K562 (cell line): ENCODE measurements around the gene AGPAT2. TPM values are rescaled to one million over a fixed set of nuclear protein-coding genes. Genes with fewer than 3 reads are reported as not detected.

ENCODE experiments used
- CHD2 ChIP-seq: IDR thresholded peaks from 2 replicates; pipeline ENCODE4 v1.6.1; 2011; ENCODE audit warnings: low read depth, low read length
- DPF2 ChIP-seq: fragments of 450-650 bp; IDR thresholded peaks from 2 replicates; pipeline ENCODE4 v1.6.1; 2016
- EGR1 ChIP-seq: fragments of 450-650 bp; conservative IDR thresholded peaks from 2 replicates; pipeline ENCODE4 v1.6.1; 2017; ENCODE audit warnings: mild to moderate bottlenecking
- GATAD2A ChIP-seq: fragments of 450-650 bp; IDR thresholded peaks from 2 replicates; pipeline ENCODE4 v1.6.1; 2017
- HNRNPUL1 ChIP-seq: fragments of 200-400 bp; formaldehyde crosslinking; IDR thresholded peaks from 2 replicates; pipeline ENCODE4 v1.6.1; 2017; ENCODE audit warnings: low read length
- KLF16 ChIP-seq: IDR thresholded peaks from 2 replicates; pipeline ENCODE4 v1.6.1; 2016; ENCODE audit warnings: antibody characterized with exemption
- MYNN ChIP-seq, 2 experiments: sonication (generic); formaldehyde crosslinking in 1 of 2; IDR thresholded peaks; 2 replicates each; pipeline versions ENCODE4 v1.5.0 to v1.6.1; 2016 to 2020; ENCODE audit warnings: antibody characterized with exemption in 1 of 2, missing genetic modification reagents in 1 of 2
- NCOR1 ChIP-seq: fragments of 450-650 bp; IDR thresholded peaks from 2 replicates; pipeline ENCODE4 v1.6.1; 2016; ENCODE audit warnings: mild to moderate bottlenecking, moderate library complexity
- NFIC ChIP-seq: fragments of 450-650 bp; IDR thresholded peaks from 2 replicates; pipeline ENCODE4 v1.6.1; 2017; ENCODE audit warnings: mild to moderate bottlenecking, inconsistent platforms
- NRF1 ChIP-seq, 2 experiments: fragments of 450-650 bp; IDR thresholded peaks in 1 of 2; conservative IDR thresholded peaks in 1 of 2; 2 replicates each; pipeline ENCODE4 v1.6.1; 2014; ENCODE audit warnings: mild to moderate bottlenecking in 2 of 2
- POLR2AphosphoS2 ChIP-seq: IDR thresholded peaks from 2 replicates; pipeline ENCODE4 v1.6.1; 2012; ENCODE audit warnings: low read length, improper control_type of control experiment
- POLR2G ChIP-seq: fragments of 200-400 bp; formaldehyde crosslinking; IDR thresholded peaks from 2 replicates; pipeline ENCODE4 v1.6.1; 2017; ENCODE audit warnings: low read depth, mild to moderate bottlenecking, antibody characterized with exemption, low read length, moderate library complexity
- RBFOX2 ChIP-seq: fragments of 200-400 bp; formaldehyde crosslinking; IDR thresholded peaks from 2 replicates; pipeline ENCODE4 v1.6.1; 2017; ENCODE audit warnings: low read depth, mild to moderate bottlenecking, low read length, moderate library complexity
- SRSF1 ChIP-seq: fragments of 200-400 bp; formaldehyde crosslinking; IDR thresholded peaks from 2 replicates; pipeline ENCODE4 v1.6.1; 2017; ENCODE audit warnings: mild to moderate bottlenecking, low read depth, low read length, moderate library complexity
- SUPT5H ChIP-seq: fragments of 450-650 bp; IDR thresholded peaks from 2 replicates; pipeline ENCODE4 v1.6.1; 2016
- TCF7 ChIP-seq: sonication (generic); IDR thresholded peaks from 2 replicates; pipeline ENCODE4 v1.6.1; 2016; ENCODE audit warnings: antibody characterized with exemption, borderline replicate concordance
- ZFX ChIP-seq: sonication (generic); formaldehyde crosslinking; IDR thresholded peaks from 2 replicates; pipeline ENCODE4 v1.8.0; 2022; ENCODE audit warnings: mild to moderate bottlenecking, missing genetic modification reagents, moderate library complexity
- ZNF140 ChIP-seq: fragments of 250-450 bp; sonication (Bioruptor Pico); IDR thresholded peaks from 2 replicates; pipeline ENCODE4 v1.8.0; 2021; ENCODE audit warnings: moderate library complexity, mild to moderate bottlenecking, inconsistent platforms
- ZNF77 ChIP-seq: fragments of 250-450 bp; sonication (Bioruptor Pico); IDR thresholded peaks from 2 replicates; pipeline ENCODE4 v1.5.0; 2020
- polyA plus RNA-seq, 8 experiments: library from polyadenylated mRNA; depleted of rRNA in 4 of 8; stranded (reverse) in 5 of 8; unstranded in 3 of 8; fragments of >200 nt; fragmentation: Nextera tagmentation in 2 of 8; fragmentation: Illumina TruSeq in 1 of 8; extraction: Ambion mirVana in 2 of 8; extraction: Trizol in 1 of 8; gene quantifications; 2 replicates each; pipeline versions ENCODE4 v1.2.1 to v1.2.3, GENCODE V29; 2011 to 2014; ENCODE audit warnings: inconsistent platforms in 1 of 8, missing spikeins in 1 of 8
- total RNA-seq, 7 experiments: library from RNA; depleted of rRNA in 6 of 7; stranded (reverse); fragments of >200 nt in 6 of 7; fragmentation: Illumina TruSeq in 2 of 7; extraction: Trizol in 2 of 7; gene quantifications; 2 replicates each; pipeline versions ENCODE4 v1.2.1 to v1.2.3, GENCODE V29; 2011 to 2021; ENCODE audit warnings: low replicate concordance in 1 of 7
- TF ChIP-seq, protein P1 (sequence below): fragments of 200-800 bp; sonication (Bioruptor generic); IDR thresholded peaks from 2 replicates; pipeline ENCODE4 v1.6.1; 2017; ENCODE audit warnings: missing genetic modification characterization, missing compliant biosample characterization
- TF ChIP-seq, protein P2 (sequence below), 3 experiments: fragments of 200-800 bp in 1 of 3; sonication (Bioruptor generic) in 1 of 3; sonication (generic) in 1 of 3; formaldehyde crosslinking in 1 of 3; IDR thresholded peaks; 2 replicates each; pipeline versions ENCODE4 v1.6.1 to v1.8.0; 2016 to 2022; ENCODE audit warnings: mild to moderate bottlenecking in 2 of 3, missing compliant biosample characterization in 2 of 3, missing genetic modification characterization in 2 of 3, missing genetic modification reagents in 1 of 3
- TF ChIP-seq, protein P3 (sequence below): fragments of 250-450 bp; sonication (Bioruptor Pico); IDR thresholded peaks from 2 replicates; pipeline ENCODE4 v1.5.0; 2021
- TF ChIP-seq, protein P4 (sequence below): fragments of 250-450 bp; sonication (Bioruptor Pico); IDR thresholded peaks from 2 replicates; pipeline ENCODE4 v1.8.0; 2021; ENCODE audit warnings: mild to moderate bottlenecking, moderate library complexity

Gene AGPAT2
- total and polyA plus RNA-seq, 9 of the 15 experiments (the other 6 are each of a cell fraction or from before 2014, with no cell fraction given) = 0.13 to 54.5 (median 23.9) TPM

DNA sequence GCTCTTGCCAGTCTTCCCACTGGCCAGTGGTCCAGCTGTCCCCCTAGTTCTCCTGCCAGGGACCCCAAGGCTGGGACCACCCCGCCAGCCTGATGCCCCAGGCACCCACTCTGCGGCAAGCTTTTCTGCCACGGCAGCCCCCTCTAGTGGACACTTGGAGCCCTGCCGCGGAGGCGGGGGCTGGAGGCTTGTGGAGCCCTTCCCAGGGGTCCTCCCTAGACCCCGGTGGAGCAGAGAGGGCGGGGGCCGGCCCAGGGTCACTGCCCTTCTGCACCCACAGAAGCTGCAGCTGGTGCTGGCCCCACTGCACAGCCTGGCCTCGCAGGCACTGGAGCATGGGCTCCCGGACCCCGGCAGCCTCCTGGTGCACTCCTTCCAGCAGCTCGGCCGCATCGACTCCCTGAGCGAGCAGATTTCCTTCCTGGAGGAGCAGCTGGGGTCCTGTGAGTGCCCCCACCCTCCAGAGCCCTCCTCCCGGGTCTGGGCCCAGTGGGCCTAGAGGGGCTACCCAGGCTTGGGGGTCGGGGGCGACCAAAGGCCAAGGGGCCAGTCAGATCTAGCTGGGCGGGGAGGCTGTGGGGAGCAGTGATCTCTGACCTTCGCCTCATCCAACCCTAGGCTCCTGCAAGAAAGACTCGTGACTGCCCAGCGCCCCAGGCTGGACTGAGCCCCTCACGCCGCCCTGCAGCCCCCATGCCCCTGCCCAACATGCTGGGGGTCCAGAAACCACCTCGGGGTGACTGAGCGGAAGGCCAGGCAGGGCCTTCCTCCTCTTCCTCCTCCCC is 15.4 kb downstream of the AGPAT2 start (continued):
- TF ChIP-seq, protein P1, sequence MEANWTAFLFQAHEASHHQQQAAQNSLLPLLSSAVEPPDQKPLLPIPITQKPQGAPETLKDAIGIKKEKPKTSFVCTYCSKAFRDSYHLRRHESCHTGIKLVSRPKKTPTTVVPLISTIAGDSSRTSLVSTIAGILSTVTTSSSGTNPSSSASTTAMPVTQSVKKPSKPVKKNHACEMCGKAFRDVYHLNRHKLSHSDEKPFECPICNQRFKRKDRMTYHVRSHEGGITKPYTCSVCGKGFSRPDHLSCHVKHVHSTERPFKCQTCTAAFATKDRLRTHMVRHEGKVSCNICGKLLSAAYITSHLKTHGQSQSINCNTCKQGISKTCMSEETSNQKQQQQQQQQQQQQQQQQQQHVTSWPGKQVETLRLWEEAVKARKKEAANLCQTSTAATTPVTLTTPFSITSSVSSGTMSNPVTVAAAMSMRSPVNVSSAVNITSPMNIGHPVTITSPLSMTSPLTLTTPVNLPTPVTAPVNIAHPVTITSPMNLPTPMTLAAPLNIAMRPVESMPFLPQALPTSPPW (CRISPR knock-in tag) = peak; percentile 56; the same call in 1 of the 2 replicates
- TF ChIP-seq KLF16 (peak; percentile 24; the same call in 1 of the 2 replicates), CHD2 (peak; percentile 6; the same call in 1 of the 2 replicates), SUPT5H (peak; percentile 69), DPF2 (no peak), POLR2AphosphoS2 (peak; percentile 40; the same call in 1 of the 2 replicates), ZNF140 (CRISPR knock-in tag) (no peak), POLR2G (peak; percentile 87), EGR1 (peak; percentile 65), TCF7 (no peak), NRF1 (conservative IDR thresholded peaks at IDR 0.05 in 1 of 2, IDR thresholded peaks at IDR 0.05 in 1 of 2) (no peak), GATAD2A (0 out of 2 replicates have a peak, but pooled peaks have one; percentile 48), ZNF77 (CRISPR knock-in tag) (no peak), HNRNPUL1 (0 out of 2 replicates have a peak, but pooled peaks have one; percentile 66), RBFOX2 (peak; percentile 79), NCOR1 (peak; percentile 26), SRSF1 (0 out of 2 replicates have a peak, but pooled peaks have one; percentile 12), ZFX (peak; percentile 26), NFIC (peak; percentile 23; the same call in 1 of the 2 replicates), MYNN (IDR thresholded peaks at IDR 0.05) (no peak; the same call in 1 of the 2 replicates), MYNN (CRISPR knock-in tag; IDR thresholded peaks at IDR 0.05) (no peak)
- TF ChIP-seq, protein P2, sequence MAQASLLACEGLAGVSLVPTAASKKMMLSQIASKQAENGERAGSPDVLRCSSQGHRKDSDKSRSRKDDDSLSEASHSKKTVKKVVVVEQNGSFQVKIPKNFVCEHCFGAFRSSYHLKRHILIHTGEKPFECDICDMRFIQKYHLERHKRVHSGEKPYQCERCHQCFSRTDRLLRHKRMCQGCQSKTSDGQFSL (CRISPR knock-in tag; IDR thresholded peaks at IDR 0.05) = no peak
- TF ChIP-seq, protein P2 (tag; IDR thresholded peaks at IDR 0.05) = no peak; a peak in 1 of 4 replicates
- TF ChIP-seq, protein P3, sequence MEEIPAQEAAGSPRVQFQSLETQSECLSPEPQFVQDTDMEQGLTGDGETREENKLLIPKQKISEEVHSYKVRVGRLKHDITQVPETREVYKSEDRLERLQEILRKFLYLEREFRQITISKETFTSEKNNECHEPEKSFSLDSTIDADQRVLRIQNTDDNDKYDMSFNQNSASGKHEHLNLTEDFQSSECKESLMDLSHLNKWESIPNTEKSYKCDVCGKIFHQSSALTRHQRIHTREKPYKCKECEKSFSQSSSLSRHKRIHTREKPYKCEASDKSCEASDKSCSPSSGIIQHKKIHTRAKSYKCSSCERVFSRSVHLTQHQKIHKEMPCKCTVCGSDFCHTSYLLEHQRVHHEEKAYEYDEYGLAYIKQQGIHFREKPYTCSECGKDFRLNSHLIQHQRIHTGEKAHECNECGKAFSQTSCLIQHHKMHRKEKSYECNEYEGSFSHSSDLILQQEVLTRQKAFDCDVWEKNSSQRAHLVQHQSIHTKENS = peak; percentile 48; the same call in 1 of the 2 replicates
- TF ChIP-seq, protein P4, sequence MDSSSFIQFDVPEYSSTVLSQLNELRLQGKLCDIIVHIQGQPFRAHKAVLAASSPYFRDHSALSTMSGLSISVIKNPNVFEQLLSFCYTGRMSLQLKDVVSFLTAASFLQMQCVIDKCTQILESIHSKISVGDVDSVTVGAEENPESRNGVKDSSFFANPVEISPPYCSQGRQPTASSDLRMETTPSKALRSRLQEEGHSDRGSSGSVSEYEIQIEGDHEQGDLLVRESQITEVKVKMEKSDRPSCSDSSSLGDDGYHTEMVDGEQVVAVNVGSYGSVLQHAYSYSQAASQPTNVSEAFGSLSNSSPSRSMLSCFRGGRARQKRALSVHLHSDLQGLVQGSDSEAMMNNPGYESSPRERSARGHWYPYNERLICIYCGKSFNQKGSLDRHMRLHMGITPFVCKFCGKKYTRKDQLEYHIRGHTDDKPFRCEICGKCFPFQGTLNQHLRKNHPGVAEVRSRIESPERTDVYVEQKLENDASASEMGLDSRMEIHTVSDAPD (CRISPR knock-in tag) = no peak
